Left hindlimb (tissue), 1 donor: ENCODE measurements around the gene CHRNA9.
"Not testable (repeated sequence)": the region's sequence is repeated elsewhere in the genome, so short reads cannot be mapped to it uniquely, and the experiment has no call there.

Source experiments
- DNase-seq: peaks from one replicate; pipeline ENCODE4 v3.0.0-alpha.2; 2018

CHRNA9 gene

GRCh38 chr4:40349561-40350198, 14.5 kb downstream of the CHRNA9 start:
- DNase-seq, result no peak

DNA sequence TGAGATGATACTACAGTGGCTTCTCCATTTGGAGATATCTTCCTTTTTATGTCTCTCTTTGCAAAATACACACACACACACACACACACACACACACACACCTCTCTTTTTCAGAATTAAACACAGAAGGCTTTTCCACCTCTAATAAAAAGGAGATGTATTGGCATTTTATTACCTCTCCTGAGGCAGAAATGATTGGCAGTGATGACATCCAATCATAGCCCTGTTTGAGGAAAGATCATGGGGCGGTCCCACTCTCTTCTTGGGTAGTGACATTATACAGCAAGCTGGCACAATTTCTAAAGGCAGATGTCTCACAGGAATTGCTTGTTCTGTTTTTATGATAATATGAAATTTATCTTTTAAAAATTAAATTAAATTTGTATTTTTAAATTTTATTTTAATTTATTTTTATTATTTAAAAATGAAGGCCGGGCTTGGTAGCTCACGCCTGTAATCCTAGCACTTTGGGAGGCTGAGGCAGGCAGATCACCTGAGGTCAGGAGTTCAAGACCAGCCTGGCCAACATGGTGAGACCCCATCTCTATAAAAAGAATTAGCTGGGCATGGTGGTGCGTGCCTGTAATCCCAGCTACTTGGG, 15.6 kb downstream of the CHRNA9 start:
- no peak for DNase-seq

DNA sequence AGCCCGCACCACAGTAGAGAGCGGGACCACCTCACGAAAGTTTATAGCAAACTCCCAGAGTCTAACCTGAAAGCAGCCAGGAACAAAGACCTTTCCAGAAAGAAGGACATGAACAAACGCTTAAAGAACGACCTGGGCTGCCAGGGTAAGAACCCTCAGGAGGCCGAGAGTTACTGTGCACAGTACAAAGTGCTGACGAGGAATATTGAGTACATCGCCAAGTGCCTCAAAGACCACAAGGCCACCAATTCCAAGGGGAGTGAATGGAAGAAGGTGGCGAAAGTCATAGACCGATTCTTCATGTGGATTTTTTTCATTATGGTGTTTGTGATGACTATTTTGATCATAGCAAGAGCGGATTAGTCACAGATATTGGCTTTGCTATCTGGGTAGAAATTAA, 19.0 kb downstream of the CHRNA9 start:
- no peak for DNase-seq

DNA sequence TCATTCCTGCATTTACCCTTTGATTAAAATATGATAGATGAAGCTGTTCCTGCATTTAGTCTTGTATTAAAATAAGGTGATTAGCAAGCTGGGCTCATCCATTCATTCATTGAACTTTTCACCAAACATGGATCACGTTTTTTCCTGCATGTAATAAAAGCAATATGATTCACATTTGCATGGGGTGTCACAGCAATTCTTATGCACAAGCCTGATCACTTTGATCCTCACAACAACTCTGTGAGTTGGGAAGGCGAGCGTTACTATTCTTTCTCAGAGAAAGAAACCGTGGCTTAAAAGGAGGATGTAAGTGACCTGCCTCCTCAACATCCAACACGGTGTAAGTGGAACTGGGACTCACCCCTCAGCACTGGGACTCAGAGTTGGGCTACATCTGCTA, 20.0 kb downstream of the CHRNA9 start:
- DNase-seq, result no peak

GRCh38 chr4:40357738-40358137, 22.6 kb downstream of the CHRNA9 start:
- DNase-seq, result no peak

DNA sequence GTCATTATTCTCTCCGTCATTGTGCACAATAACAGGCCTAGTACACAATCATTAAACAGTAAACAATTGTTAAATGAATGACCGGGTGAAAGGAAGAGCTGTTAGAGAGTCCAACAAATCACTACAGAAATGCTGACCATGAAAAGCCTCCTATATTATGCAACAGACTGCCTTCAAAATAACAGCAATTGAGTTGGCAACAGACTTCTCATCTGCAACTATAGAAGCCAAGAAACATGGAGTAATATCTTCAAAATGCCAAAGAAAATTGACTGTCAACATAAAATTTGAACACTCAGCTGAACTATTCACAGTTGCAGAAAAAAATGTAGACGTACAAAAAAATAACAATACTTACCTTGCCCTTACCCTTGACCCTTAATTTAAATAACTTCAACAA, 26.2 kb downstream of the CHRNA9 start:
- DNase-seq, result no peak

DNA sequence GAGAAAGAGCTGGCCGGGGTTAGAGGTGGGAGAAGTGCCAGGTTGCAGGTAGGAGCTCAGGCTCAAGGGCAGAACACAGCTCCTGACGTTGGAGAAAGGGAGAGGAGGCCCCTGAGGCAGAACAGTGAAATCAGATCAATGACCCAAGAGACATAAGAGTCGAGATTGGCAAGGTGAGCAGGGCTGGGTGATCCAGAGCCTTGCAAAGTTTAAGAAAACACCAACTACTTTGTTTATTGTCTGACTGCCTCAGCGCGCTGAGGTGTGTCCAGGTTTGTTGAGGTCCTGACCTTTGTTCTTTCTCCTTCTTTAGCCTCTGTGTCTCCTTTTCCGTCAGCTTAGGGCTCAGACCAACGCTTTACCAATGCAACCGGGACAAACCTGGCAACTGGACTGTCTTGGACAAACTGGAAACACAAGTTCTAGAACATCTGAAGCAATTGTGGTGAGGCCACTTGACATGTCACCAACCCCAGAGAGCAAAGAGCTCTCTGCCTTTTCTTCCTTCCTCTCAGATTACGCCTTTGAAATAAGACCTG, 28.3 kb downstream of the CHRNA9 start:
- DNase-seq, result no peak

GRCh38 chr4:40363945-40364344, 28.8 kb downstream of the CHRNA9 start:
- no peak for DNase-seq

DNA sequence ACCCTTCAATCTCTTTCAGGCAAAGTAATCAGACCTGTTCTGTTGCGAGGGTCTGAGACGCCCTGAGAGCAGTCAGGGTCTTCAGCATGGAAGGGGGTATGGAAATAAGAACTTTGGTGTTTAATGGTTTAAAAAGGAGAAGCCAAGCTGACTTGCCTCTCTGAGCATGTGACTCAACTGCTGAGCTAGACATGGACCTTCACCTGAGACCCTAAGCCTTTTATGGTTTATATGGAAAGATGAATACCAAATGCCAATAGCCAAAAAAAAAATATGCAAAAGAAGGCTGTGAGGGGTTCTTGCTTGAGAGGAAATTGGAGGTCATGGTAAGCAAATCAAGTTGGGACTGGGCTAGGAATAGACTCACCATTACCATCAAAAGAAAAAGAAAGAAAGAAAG, 30.6 kb downstream of the CHRNA9 start:
- DNase-seq, result no peak

DNA sequence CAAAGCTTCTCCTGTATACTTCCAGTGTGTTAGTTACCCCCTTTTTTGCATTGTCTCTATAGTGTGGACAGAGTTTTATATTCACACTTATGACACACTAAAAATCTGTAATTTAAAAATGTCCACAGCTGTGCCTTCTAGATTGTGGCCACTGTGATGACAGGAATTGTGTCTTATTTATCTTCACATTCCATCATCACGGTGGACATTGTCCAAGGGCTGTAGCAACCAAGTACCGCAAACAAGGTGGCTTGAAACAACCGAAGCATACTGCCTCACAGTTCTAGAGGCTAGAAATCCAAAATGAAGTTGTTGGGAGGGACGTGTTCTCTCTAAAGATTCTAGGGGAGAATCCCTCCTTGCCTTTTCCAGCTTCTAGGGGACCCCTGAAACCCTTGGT, 32.3 kb downstream of the CHRNA9 start:
- no peak for DNase-seq

DNA sequence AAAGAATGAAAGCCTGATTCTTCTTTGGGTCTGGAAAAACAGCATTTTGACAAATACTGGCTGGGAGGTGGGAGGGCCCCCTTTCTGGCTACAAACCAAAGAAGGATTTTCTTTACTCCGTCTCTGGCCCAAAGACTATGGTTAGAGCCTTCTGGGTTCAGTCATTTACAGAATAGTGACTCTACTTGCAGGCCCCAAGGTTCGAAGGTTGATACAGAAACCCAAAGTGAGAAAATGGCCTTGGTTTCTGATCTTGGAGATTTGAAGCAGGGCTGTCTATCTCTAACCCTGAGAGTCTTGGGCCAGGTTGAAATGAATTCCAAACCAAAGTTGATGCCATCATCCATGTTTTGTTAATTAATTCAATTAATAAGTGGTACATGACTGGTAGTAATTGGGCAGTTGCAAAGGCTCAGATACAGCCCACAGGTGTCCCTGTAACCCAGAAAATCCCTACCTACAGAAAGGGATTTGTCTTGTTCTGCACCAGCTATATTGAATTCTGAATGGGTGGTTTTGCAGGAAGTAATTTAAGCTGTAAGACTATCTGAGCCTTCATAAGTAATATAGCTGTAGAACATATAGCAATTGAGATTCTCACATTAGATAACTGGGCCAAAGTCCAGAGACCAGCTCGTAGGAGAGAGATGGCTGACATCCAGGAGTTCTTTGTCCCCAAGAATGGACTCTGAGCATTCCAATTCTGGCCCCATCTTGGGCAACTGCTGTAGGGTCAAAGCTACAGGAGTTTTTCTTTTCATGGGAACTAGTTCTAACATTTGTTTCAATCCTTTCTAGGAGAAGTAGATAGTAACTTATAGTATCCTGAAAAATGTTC, 34.5 kb downstream of the CHRNA9 start:
- no peak for DNase-seq

DNA sequence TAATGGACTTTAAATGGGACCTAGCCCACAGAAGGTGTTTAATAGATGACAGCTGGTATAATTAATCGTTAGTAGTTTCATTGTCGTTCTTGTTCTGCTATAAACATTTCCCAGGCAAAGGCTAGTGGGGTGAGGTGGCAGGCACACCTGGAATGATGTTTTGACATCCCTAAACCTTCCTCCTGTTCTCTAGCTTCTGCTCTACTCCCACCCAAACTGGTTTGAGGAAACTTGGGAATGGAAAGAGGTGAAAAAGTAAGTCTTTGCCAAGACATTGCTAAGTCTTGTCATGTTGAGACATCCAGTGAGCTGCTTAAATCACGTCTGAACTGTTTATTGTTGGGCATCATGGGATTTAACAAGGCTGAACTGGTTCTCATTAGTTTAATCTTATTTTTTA, 37.5 kb downstream of the CHRNA9 start:
- no peak for DNase-seq

DNA sequence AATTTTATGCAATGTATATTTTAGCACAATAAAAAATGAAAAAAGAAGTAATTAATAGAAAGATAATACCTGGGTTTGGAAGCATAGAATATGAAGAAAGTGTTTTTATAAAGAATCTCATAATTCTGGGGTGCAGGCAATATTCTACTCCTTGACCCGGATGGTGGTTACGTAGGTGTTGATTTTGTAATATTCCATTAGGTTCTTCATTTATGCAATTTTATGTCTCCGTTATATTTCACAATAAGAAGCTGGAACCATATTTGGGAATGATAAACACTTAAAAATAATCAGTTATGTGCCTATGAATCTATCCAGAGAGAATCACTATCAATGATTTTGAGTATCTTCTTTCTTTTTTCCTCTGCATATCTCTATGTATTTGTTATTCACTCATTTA, 38.5 kb downstream of the CHRNA9 start:
- DNase-seq, result no peak

DNA sequence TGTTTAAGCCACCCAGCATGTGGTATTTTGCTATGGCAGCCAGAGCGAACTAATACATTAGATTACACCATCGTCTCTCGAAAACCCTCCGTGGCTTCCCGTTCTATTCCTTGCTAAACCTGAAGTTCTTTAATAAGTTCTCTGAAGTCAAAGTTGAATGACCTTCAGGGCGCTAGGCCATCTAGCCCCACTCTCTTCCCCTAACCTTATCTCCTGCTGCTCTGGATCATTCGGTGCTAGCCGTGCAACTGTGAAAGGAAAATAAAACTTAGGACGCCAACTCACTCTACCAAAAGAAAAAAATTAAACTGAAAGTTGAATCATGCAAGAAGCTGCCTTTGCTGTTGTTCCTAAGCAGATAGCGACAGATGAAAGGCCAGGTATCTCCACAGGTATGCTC, 40.0 kb downstream of the CHRNA9 start:
- DNase-seq, result no peak

DNA sequence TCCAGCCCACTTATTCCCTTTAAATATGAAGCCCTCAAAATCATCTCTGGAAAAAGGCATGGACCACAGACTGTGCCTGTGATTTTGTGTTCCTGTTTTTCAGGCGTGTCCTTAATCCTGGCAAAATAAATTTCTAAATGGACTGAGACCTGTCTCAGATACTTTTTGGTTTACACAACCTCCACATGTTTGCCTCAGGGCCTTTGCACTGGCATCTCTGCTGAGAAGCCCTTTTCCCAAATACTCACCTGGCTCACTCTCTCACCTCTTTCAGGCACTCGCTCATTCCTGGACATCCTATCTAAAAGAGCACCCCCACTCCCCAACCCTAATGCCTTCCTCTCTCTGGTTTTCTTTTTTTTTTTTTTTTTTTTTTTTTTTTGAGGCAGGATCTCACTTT, 40.5 kb downstream of the CHRNA9 start:
- DNase-seq, result no peak

GRCh38 chr4:40377512-40378365, 42.6 kb downstream of the CHRNA9 start:
- no peak for DNase-seq

- no peak for DNase-seq
Measured at GRCh38 chr4:40378619-40379018, 43.5 kb downstream of the CHRNA9 start.

DNA sequence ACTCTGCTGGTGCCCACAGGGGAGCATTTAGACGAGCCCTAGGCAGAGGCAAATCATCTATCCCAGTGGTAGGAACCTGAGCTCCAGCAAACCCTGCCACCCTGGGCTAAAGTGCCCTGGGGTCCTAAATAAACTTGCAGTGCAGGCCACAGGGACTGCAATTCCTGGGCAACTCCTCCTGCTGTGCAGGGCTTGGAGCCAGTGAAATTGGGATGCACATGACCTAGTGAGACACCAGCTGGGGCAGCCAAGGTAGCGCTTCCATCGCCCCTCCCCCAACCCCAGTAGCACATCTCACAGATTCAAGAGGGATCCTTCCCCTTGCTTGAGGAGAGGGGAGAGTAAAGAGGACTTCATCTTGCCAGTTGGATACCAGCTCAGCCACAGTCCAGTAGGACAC, 44.1 kb downstream of the CHRNA9 start:
- DNase-seq, result no peak

DNA sequence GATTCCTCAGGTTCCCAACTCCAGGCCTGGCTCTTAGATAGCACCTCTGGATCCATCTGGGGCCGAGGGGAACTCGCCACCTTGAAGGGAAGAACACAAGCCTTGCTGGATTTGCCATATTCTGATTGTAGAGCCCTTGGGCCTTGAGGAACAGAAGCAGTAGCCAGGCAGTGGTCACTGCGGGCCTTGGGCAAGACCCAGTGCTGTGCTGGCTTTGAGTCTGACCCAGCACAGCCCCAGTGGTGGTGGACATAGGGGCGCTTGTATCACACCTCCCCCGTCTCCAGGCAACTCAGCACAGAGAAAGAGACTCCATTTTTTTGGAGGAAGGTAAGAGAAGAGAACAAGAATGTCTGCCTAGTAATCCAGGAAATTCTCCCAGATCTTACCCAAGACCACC, 45.5 kb downstream of the CHRNA9 start:
- DNase-seq, result no peak

DNA sequence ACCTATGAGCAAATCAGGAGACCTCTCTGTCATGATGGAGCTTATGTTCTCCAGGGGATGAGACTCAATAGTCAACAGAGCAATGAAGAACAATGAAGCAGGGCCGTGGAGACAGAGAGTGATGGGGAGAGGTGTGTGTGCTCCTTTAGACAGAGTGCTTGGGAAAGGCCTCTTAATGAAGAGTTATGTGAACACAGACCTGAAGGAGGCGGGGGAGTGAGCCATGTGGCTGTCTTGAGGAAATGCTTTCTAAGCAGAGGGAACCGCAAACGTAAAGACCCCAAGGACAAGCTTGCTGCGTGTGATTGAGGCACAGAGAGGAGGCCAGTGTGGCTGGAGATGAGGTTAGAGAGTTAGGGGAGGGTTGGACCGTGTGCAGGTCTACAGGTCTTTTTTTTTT, 53.1 kb downstream of the CHRNA9 start:
- DNase-seq, result no peak

- DNase-seq, result no peak
Measured at GRCh38 chr4:40389986-40390385, 54.9 kb downstream of the CHRNA9 start.

- not testable (repeated sequence) for DNase-seq
Measured at GRCh38 chr4:40392241-40392640, 57.1 kb downstream of the CHRNA9 start.

DNA sequence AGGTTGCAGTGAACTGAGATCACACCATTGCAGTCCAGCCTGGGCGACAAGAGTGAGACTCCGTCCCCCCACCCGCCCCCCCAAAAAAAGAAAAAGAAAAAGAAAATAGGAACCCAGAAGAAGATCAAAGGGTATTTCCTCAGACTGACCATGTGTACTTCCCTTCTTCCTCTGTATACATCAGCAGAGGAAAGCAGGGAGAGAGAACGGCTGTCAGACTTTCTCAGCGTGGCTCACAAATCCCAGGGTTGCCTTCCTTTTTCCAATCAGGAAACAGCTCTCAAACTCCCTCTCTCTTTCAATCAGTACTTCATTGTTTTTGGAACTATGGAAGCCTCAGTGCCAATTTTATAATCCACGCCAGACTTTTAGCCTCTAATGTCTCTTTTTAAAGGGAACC, 59.1 kb downstream of the CHRNA9 start:
- DNase-seq, result no peak
